WI38 (cell line): Measurements from ENCODE around the gene TSC2.
"Not testable (repeated sequence)": the region's sequence is repeated elsewhere in the genome, so short reads cannot be mapped to it uniquely, and the experiment has no call there.

ENCODE experiments used
- H3K4me3 ChIP-seq: 2 replicates; pipeline ENCODE4 v1.5.1; 2011; ENCODE audit warnings: low read depth, mild to moderate bottlenecking, control low read depth, low read length
- CTCF ChIP-seq: IDR thresholded peaks from 2 replicates; pipeline ENCODE4 v1.5.1; 2012; ENCODE audit warnings: low read depth, mild to moderate bottlenecking, control low read depth, low read length

TSC2 gene

GRCh38 chr16:2102471-2102870 lies 54.7 kb downstream of the TSC2 start:
- no peak overlapping the region for H3K4me3 ChIP-seq
- TF ChIP-seq CTCF = no peak

DNA sequence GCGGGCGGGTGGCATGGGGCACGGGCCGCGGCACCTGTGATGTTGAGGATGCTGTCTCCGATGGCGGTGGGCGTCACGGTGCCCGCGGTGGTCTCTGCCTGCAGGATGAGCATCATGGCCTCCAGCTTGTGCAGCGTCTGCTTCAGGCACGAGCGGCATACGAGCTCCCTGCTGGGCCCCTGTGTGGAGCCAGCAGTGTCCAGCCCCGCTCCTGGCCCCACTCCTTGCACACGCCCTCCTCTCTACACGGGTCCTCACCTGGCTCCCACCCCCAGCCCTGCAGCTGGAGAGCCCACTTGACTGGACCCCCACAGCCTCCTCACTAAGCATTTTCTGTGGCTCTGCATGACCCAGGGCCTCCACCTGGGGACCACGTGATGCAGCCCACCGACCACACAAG lies 56.7 kb downstream of the TSC2 start:
- H3K4me3 ChIP-seq = not testable (repeated sequence)

DNA sequence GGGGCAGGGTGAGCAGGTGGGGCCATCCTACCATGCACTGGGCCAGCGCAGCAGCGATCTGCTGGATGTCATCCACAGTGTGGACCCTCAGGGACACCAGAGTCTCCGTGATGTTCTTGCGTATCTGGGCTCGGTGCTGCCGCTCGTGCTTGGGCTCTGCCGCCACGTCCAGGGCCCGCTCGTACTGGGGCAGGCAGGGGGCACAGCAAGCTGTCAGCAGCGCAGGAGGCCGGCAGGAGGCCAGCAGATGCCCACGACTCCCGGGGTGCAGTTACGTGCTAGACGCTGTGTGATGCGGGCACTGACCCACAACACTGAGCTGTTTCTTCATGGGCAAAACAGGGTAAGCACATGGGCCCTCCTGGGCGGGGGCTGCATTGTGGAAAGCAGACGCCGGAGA lies 57.5 kb downstream of the TSC2 start:
- H3K4me3 ChIP-seq = not testable (repeated sequence)

DNA sequence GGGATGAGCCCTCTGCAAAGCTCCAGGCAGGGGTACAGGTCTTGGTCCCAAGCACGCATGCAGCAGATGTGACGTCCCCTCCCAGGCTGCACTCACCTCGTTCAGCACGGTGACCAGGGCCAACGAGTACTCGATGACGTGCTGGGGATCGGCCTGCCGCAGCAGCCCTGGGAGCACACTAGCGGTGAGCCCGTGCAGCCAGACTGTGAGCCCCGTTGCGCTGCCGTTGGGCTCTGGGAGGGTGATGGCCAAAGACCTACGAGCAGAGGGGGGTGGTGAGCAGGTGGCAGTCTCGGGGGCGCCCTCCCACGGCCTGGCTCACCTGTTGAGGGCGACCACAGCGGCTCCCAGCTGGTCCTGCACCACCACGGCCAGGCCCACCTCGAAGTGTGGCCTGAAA lies 58.0 kb downstream of the TSC2 start:
- H3K4me3 ChIP-seq = not testable (repeated sequence)

DNA sequence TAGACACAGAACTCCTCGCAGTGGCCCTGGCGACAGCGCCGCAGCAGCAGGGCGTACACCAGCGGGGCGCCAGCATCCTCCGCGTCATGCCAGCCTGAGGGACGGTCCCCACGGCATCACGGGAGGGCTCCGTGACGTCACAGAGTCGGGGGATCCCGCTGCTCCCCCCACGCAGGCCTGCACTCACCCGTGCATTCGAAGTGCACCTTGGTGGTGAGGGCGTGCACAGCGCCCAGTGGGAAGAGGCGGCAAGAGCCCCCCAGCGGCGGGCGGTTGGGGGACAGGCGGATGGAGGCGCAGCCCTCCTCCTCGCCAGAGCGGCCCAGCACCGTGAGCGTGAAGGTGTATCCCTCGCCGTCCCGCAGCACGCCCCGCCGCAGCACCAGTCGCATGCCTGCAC lies 58.4 kb downstream of the TSC2 start:
- H3K4me3 ChIP-seq = not testable (repeated sequence)

DNA sequence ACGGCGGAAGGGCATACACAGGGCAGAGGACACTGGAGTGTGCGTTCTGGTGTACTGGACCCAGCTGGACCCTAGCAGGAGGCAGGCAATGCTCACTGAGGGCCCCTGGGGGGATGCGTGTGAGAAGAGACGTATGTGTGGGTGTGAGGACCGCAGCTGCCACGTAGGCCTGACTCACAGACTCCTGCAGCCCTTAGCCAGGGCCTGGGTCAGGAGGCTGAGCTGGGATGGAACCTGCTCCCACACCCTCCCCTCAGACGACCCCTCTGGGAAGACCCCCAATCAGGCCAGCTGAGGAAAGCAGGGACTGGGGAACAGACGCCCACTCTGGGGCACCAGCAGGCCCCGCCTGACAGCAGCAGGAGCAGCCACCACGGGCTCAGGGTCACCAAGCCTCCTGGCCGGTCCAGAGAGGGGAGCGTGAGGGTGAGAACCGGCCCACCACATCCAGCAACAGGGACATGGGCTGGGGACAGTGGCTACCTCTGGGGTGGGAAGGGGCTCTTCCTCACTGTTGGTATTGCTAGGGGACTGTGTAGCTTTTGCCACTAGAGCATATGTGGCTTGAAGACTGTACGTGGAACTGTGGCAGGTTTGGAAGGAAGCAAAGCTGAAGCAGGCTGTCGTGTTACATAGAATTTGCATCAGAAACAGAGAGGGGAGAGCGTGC lies 59.5 kb downstream of the TSC2 start:
- H3K4me3 ChIP-seq = not testable (repeated sequence)

DNA sequence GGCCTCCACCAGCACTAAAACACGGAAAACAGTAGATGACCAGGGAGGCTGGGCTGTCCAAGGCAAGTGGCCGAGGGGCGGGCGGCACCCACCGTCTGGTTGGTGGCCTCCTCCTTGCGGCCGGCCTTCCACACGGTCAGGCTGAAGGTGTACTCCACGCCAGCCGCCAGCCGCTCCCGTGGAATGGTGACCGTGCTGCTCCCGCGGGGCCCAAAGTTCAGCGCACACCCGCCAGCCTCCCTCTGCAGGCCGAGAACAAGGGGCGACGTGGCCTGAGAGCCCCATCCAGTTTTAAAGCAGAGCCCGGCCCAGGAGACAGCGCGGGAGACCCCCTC lies 60.0 kb downstream of the TSC2 start:
- H3K4me3 ChIP-seq = not testable (repeated sequence)

GRCh38 chr16:2108446-2109270 lies 60.9 kb downstream of the TSC2 start:
- not testable (repeated sequence) for H3K4me3 ChIP-seq

DNA sequence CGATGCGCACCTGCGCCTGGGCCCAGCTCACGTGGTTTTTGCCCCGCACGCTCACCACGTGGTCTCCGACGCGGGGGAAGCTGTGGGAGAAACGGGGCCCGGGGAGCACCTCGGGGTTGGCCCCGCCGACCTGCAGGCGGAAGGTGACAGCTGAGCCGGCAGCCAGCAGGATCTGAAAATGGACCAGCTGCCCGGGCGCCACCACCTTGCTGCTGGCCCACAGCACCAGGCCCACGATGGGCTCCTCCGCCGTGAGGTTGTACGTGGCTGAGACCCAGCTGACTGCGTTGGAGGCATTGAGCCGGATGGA lies 61.4 kb downstream of the TSC2 start:
- H3K4me3 ChIP-seq = not testable (repeated sequence)

- H3K4me3 ChIP-seq = not testable (repeated sequence)
Observed at GRCh38 chr16:2109872-2110271, 62.1 kb downstream of the TSC2 start.

DNA sequence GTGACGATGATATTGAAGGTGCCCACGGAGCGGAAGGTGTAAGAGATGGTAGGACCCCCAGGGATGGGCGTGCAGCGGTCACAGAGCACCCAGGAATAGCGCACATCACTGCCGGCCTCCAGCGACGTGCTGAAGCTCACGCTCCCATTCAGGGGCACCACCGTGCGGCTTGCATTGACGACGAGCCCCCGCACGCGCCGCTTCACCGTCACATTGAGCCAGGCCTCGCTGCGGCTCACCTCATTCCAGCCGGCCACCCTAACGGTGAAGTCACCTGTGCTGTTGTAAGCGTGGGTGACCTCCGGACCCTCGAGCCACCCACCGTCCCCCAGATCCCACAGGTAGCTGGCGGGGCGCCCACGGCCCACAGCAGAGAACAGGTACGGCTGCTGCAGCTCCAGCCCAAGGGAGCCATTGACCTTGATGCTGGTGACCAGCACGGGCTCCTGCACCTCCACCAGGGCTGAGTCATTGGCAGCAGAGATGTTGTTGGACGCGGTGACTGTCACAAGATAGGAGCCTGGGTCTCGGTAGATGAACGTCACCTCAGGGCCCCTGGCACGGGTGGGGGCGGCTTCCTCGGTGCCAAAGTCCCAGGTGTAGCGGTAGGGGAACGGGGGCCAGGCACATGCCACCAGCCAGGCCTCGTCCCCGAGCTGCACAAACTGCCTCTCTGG lies 62.7 kb downstream of the TSC2 start:
- not testable (repeated sequence) for H3K4me3 ChIP-seq

DNA sequence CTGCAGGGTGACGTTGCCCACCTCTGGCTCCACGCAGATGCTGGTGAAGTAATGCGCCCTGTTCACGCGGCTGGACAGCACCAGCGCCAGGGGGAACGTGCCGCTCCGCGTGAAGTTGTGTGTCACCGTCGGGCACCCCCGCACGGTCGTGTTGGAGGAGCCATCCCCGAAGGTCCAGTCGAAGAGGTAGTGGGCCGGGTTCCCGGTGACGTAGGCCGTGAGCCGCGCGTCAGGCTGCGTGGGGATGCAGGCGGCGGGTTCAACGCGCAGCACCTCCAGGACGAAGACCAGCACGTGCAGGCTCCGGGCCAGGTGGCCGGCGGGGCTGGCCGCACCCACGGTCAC lies 63.2 kb downstream of the TSC2 start:
- not testable (repeated sequence) for H3K4me3 ChIP-seq

GRCh38 chr16:2111412-2112335 lies 63.9 kb downstream of the TSC2 start:
- not testable (repeated sequence) for H3K4me3 ChIP-seq

GRCh38 chr16:2112539-2113106 lies 64.8 kb downstream of the TSC2 start:
- not testable (repeated sequence) for H3K4me3 ChIP-seq

DNA sequence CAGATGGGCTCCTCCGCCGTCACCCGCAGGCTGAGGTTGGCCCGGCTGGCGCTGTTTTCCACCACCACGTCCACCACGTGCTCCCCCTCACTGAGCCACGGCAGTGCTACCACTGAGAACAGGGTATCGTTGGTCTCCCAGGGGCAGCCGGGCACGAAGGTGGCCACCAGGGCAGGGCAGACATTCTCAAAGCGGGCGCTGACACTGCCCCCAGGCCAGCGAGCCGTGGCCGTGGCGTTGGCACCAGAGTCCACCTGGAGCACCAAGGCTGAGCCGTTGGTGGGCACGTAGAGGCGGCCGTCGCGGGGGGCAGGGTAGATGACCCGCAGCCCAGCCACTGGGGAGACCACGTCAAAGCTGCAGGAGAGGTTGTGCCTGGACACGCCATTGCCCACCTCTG lies 66.4 kb downstream of the TSC2 start:
- not testable (repeated sequence) for H3K4me3 ChIP-seq

GRCh38 chr16:2114885-2115590 lies 67.3 kb downstream of the TSC2 start:
- not testable (repeated sequence) for H3K4me3 ChIP-seq
